HG03095 (cell line): ENCODE measurements around the gene ALK.

Experiments used
- ATAC-seq: cut with Tn5 transposase; IDR thresholded peaks from one replicate; pipeline ENCODE4 v1.9.1; 2021; ENCODE audit warnings: moderate library complexity; ENCODE audit not compliant: unreplicated experiment

ALK gene

DNA sequence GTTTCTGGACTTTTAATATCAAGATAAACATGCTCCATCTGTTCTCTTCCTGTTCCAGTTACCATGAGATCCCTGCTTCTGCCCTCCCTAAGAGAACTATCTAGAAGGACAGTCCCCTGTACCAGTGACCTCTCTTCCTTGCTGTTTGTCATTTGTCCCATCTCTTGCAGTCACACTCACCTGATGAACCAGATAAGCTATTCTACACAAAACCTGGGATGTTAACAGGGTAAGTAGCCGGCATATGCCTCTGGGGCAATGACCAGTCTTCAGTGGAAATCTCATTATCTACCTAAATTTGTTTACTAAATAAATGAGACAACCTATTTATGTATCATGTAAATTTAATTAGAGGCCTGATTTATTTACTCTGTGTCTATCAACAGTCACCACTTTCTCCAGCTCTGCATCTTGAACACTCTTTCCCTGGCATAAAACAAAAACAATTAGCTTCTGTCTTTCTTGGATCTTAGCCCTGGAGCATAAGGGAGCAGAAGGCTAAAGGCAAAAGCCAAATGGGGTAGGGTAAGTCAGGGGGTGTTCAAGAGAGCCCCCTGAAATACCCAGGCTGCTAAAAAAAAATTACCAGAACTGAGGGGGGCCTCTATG, 337.7 kb downstream of the ALK start:
- no peak for ATAC-seq

DNA sequence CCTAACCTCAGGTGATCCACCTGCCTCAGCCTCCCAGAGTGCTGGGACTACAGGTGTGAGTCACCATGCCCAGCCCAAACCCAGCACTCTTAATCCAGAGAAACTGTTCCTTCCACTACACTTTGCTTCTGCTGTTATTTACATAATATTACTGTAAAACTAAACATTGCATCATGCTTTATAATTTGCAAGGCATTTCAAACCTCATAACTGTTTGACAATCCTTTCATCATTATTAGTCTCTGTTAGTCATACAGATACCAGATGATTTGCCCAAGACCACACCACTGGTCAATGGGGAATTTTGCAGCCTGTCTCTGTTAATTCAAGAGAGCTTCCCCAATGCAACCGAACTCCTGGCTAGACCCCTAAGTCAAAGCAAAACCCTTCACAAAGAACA, 338.3 kb downstream of the ALK start:
- peak; percentile 65 for ATAC-seq

DNA sequence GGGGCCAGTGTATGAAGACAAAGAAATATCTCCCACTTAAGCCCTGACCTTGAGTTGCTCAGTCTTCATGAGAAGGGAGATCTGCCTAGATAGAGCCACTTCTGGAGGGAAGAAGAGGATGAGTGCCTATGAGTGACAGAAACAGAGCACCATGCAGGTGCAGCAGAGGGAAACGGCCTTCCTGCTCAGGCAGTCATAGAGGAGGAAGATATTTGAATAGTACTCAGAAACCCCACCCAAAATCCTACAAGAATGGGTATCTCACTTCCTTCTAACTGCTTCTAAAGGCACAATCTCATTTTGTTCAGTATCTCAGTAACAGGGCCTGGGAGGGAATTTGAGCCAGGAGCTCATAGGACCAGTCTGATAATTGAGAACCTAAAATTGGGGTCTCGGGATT, 339.3 kb downstream of the ALK start:
- no peak for ATAC-seq

DNA sequence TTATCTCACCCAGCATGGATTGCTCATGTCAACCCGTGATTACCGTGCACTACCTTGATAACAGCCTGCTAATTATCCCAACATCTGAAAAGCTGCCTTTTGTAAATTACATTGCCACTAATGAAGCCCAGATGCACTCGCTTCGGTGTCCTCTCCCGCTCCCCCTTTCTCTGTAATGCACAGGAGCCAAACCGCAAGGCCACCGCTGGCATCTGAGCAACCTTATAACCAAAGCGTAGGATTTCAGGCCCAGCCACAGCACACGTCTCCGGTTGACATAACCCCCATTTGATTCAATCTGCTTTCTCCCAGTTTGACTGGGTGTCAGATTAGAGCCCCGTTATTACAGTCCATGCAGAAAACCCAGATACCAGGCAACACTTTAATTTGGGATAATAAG, 341.2 kb downstream of the ALK start:
- no peak for ATAC-seq

DNA sequence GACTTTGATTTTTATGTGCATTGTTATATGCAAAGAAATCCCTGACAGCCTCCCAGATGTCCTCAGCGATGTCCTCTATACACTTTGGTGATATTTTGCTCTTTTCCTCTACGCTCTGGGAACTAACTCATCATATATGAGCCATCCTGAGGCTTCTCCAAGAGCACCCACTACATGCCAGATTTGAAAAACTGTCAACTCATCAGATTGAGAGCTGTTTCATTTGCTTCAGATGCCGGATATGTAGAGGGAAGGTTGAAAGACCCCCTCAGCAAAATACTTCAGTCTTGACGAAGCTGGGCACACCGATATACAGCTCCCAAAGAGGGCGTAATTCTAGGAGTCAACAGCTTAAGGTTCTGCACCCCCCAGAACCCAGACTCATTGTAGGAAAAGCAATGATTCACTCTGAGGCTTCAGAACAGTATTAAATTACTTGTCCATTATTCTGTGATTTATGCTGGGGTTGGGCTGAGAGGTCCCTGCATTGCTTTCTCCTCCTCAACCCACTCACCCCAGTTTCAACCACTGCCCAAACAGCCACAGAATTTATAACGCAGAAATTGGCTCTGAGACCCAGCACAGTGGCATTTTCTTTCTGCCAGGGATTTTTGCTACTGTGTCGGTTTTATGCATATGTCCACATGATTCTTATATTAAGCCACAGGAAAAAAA, 341.8 kb downstream of the ALK start:
- ATAC-seq, result no peak

DNA sequence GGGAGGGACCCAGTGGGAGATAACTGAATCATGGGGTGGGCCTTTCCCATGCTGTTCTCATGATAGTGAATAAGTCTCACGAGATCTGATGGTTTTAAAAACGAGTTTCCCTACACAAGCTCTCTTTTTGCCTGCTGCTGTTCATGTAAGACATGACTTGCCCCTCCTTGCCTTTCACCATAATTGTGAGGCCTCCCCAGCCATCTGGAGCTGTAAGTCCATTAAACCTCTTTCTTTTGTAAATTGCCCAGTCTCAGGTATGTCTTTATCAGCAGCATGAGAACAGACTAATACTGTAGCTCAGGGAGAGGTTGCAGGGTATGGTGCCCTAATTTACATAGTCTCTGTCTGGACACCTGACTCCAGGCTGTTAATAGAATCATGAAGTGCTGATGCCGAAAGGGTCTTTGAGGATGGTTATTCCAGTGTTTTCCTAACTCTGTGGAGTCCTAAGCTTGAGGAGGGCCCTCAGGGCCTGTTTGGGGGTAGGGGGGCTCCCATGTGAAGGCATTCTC, 343.2 kb downstream of the ALK start:
- no peak for ATAC-seq

DNA sequence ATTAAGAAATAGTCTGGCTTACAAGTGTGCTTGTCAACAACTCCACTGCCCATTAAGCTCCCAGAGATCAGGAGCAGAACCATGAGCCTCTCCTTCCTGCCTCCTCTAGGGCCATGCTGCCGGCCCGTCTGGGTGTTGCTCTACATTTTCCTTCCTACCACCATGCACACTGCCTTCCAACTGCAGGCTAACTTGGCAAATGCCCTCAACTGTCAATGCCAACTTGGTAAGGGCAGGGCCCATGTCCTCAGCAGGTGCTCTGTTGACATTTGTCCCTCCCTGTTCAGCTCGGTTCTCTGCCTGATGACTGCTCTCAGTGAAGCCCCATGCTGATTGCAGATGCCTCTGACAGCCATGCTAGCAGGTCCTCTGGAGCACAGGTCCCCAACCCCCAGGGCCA, 345.2 kb downstream of the ALK start:
- no peak for ATAC-seq

DNA sequence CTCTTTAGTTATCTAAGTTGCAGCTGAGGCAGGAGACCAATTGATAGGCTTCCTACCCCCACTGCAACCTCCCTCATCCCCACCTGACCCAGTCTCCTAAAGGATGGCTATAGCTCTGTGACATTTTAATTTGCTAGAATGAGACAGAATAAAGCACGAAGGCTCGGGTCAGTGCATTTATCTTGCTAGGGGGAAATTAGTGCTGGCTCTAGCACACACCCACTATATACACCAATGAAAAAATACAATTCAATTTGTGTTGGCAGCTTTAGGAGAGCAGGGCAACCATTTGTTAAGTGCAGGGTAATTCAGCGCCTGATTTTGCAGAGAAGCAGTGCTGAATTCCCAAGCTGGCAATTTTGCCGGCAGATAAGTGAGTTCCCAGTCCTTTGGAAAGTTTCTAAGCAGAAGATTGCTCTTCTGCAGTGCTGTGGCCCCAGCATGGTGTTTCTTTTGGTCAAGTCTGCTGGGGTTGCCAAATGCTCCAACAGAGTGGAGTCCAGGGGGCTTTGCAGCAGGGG, 346.0 kb downstream of the ALK start:
- ATAC-seq, result no peak

DNA sequence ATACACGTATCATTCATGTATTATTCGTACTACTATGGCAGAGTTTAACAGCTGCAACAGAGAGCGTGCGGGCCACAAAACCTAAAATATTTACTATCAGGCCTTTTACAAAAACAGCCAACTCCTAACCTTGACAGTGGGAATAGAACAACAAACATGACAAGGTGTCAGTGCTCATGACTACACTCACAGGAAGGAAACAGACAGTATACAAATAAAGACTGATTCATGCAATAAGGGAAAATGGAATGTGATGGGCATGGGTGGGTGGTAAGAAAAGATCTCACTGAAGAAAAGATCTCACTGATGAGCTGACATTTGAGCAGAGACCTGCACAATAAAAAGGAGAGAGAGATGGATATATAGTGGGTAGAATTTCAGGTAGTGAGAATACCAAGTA, 347.8 kb downstream of the ALK start:
- no peak for ATAC-seq

DNA sequence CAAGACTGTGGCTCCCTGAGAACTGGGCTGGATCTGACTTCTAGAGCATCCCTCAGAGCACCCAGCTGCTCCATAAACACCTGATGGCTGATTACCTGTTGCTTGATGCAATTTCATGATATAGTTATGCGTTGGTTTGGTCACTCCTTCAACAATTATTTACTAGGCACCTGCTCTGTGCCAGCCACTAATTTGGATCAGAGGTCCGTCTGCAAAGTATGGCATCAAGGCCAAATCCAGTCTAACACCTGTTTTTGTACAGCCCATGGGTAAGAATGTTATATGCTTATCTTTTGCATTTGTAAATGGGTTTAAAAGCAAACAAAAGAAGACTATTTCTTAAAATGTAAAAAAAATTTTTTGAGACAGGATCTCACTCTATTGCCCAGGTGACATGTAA, 348.2 kb downstream of the ALK start:
- no peak for ATAC-seq

DNA sequence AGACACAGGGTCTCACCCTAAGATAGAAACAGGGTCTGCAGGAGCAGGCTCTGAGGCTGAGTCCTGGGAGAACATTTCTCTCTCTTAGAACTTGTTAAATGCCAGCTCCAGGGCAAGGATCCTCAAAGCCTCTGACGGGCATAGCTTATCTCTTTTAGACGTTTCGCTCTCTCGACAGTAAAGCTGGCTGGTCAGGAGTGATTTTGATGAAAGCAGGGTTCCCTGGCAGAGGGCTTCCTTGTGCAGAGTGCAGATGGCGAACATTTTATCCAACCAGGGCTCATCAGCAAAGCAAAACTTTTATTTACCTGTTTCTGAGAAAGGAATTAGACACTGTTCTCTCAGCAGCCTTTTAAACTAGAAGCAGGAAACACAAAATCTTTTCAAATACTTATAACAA, 350.8 kb downstream of the ALK start:
- ATAC-seq, result no peak

DNA sequence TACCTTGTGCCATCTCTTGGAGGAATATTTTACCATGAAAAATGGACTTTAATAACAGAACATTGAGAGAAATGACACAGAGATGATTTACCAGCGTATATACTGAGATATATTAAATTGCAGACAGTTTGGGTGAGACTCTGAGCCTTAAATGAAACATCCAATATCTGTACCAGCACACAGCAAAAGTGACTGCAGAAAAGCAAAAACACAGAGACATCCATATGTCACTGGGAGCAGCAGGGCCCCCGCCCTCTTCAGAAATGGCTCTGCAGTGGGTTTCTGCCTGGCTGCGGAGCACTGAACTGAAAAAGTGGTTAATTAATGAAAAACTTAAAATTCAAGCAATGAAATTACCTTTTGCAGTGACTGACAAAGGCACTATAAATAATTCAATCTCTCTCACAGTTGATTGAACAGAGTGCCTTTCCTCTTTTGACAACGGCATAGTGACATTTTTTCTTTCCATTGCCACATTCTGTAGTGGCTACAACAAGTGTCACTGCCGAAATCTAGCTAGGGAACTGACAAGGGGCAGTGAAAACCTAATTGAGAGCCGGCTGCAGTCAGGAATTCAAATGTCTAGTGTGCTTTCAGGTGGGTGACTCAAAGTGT, 353.4 kb downstream of the ALK start:
- no peak for ATAC-seq

DNA sequence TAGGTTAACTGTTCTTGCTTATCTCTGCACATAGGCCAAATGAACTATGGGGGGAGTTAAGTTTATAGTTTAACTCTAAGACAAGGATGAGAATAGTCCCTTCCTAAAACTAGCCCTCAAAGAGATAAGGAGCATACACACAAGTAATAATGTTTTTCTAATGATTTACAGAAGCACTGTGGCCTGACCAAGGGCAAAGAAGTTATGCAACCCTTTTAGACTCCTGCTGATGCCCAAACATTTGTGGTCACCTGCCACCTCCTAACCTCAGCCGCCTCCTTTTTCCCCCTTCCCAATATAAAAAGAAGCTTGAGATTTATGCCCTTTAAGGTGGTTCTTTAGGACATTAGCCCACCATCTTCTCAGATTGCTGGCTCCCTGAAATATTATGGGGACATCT, 357.7 kb downstream of the ALK start:
- ATAC-seq, result no peak

DNA sequence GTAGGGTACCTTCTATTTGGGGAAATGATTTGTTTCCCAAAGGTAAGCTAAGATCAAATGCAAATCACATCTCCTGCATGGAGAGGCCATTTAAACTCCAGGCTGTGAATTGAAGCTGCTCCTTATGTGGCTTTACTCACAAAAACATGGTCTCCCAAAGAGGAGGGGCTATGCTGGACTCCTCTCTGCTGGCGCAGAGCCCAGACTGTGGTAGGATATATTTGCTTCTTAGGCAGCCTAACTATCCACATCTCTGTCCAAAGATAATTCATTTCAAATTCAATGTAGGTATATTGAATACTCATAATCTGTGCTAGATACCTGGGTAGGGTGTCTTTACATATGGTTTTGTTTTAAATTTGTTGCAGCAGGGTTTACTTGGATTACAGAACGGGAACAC, 358.5 kb downstream of the ALK start:
- ATAC-seq, result no peak

DNA sequence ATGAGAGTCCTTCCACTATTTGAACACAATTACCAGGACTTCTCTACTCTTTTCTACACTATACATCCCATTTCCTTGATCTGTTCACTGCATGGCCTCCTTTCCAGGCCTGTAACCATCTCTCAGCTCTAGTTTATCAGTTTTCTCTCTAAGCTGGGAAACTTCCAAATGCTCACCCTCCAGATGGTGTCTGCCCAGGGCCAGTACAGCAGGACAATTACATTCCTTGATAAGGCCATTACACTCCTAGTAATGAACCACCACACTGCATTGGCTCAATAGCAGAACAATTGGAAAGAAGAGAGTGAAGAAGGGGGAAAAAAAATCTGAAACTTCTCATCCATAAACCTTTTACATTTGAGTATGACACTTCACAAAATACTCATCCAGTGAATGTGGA, 359.1 kb downstream of the ALK start:
- no peak for ATAC-seq

DNA sequence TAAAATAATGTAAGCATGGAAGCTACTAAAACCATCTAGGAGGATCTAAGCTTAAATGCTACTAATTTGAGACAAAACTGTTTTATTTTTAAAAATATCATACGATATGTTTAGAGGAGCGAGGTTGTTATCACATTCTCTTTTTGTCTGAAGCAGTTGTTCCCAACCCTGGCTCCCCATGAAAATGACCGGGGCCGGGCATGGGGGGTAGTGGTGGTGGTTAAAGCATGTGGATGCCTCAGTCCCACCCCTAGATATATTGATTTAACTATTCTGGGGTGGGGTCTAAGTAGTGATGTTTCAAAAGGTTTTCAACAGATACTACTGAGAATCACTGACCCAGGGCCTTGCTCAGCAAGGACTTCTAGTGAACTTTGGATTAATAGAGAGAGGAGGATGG, 359.8 kb downstream of the ALK start:
- no peak for ATAC-seq

DNA sequence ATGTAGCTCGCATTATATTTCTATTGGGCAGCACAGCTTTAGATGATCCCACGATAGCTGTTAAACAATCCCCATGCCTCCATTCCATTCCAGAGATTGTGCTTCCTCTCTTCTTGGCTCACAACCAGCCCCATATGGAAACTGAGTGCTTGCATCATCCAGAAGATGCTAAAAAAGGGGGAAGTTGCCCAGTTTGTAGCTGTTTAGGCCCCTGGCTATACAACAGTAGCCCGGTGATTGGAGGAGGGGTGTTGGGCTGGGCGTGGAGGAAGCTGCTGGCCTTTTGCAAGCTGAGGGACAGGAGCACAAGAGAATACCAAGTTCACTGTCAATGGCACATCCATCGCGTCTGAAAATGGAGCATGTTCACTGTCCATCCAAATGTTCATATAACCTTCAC, 360.2 kb downstream of the ALK start:
- ATAC-seq, result no peak

DNA sequence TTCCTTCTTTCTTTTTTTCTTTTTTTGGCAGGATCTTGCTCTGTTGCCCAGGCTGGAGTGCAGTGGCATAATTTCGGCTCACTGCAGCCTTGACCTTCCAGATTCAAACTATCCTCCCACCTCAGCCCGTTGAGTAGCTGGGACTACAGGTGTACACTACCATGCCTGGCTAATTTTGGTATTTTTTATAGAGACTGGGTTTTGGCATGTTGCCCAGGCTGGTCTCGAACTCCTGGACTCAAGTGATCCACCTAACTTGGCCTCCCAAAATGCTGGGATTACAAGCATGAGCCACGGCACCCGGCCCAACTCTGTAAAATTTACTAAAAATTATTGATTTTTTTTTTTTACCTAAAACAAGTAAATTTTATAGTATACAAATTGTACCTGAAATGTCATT, 360.8 kb downstream of the ALK start:
- ATAC-seq, result no peak

DNA sequence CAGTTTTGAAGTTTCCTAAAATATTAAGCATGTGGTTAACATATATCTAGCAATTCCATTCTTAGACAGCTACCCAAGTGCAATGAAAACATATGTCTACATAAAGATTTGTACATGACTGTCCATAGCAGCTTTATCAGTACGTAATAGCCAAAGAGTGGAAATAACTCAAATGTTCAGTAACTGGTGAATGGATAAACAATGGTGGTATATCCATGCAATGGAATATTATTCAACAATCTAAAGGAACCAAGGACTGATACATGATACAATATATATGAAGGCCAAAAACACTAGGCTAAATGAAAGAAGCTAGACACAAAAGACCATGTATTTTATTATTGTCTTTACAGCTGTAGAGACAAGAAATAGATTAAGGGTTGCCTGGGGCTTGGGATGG, 361.4 kb downstream of the ALK start:
- no peak for ATAC-seq

DNA sequence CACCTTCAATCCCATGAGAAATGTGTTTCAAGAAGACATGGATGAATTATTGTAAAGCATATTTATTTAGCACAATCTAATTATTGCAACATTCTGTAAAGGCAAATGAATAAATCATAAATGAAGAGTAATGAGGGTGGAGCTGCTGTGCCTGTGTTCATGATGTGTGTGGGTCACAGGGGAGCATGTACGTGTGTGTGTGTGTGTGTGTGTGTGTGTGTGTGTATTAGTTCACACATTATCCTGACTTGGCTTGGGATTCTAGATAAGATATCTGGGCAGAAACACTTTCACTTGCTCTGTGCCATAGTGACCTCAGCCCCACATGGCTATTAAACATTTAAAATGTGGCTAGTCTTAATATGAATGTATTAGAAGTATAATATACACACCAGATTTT, 361.8 kb downstream of the ALK start:
- no peak for ATAC-seq

DNA sequence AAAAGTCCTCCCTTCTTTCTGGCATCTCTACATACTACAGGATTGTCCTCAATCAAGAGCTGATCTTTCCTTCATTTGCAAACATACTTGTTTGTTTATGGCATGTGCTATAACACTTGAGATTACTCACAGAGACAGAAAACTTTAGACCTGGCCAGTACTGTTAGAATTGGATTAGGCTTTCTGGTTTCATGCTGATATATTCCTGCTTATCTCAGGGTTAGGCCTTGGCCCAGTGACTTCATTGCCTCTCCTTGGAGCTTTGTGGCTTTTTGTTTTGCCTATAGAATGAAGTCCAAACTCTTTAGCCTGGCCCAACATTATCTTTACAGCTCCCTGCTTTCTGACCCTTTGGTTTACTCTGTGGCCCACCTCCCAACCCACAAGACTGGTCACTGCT, 363.3 kb downstream of the ALK start:
- ATAC-seq, result no peak

DNA sequence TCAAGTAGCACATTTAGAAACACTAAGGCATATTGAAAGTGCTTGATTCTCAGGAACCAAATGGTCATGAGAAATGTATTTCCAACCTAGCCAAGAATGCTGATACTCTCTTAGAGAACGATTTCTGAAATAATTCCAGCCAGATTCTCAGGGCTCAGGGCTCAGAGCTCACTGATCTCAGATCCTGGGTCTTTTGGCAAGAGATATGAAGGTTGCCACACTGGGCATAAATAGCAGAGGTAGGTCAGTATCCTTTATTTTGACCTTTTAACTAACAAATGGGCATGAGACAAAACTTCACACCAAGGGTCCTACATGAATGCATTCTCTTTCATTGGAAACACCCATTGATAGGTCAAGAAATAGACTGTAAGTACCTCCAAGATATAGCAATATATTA, 364.1 kb downstream of the ALK start:
- no peak for ATAC-seq

DNA sequence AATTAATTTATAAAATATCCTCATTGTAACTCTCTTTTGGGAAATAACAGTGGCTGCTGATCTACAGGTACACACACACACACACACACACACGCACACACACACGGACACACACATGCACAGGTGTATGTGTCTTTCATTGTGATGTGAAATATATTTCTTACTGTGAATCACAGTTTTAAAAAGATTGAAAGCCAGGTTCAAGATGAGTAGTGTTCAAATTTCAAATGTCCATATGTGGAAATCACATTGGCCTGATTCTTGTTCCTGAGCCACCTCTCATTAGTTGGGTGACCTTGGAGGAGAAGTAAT, 372.4 kb downstream of the ALK start:
- ATAC-seq, result no peak
